Ovary (tissue), 3 donors: Measurements from ENCODE around the gene MATK.

Experiments
- CTCF ChIP-seq, 3 donors: fragments of 450-650 bp in 2 of 3; fragments of 200-600 bp in 1 of 3; IDR thresholded peaks; one replicate each; pipeline versions ENCODE4 v1.5.1 to v1.8.0; 2016 to 2022; ENCODE audit warnings: antibody characterized with exemption in 3 of 3, mild to moderate bottlenecking in 1 of 3
- EP300 ChIP-seq: sonication (generic); formaldehyde crosslinking; IDR thresholded peaks from one replicate; pipeline ENCODE4 v1.6.1; 2017; ENCODE audit warnings: antibody characterized with exemption
- POLR2A ChIP-seq: fragments of 450-650 bp; IDR thresholded peaks from one replicate; pipeline ENCODE4 v1.6.1; 2017; ENCODE audit warnings: antibody characterized with exemption, mild to moderate bottlenecking, moderate library complexity
- donor health status: DM: no; HTN: no; CAD: no.

GRCh38 chr19:3750211-3750610 is 36.0 kb downstream of the MATK start:
- no peak for TF ChIP-seq CTCF (IDR thresholded peaks at IDR 0.05)
- TF ChIP-seq EP300: no peak
- no peak for TF ChIP-seq POLR2A
